Measurements from ENCODE around the gene APOBEC3G.

GRCh38 chr22:39115977-39116621 lies 39.0 kb downstream of the APOBEC3G start:
- no peak for TF ChIP-seq CTCF (IDR thresholded peaks at IDR 0.05)
- TF ChIP-seq EP300 (IDR thresholded peaks at IDR 0.05), result no peak
- TF ChIP-seq POLR2A (IDR thresholded peaks at IDR 0.05), result no peak

Measured in tibial nerve (tissue), 4 donors.